Common myeloid progenitor, CD34-positive (primary cell): Measurements from ENCODE around the gene ENTPD7.

Experiments used
- CTCF ChIA-PET: fragments of 350-600 bp; sonication (Branson Sonifier 250); formaldehyde crosslinking; loops from one replicate; lab custom pipeline; 2021; ENCODE audit warnings: antibody characterized with exemption; lab: Charles Lee
- POLR2A ChIA-PET: fragments of 350-600 bp; sonication (Branson Sonifier 250); formaldehyde crosslinking; loops from one replicate; lab custom pipeline; 2021; ENCODE audit warnings: antibody characterized with exemption; lab: Charles Lee
- DNase-seq, 3 donors: peaks; one replicate each; pipeline versions ENCODE4 v3.0.0 to v3.0.0-alpha.2; 2013
- H3K27ac ChIP-seq, 2 experiments: 1 replicate in 1 of 2; 2 replicates in 1 of 2; pipeline ENCODE4 v1.7.0; 2013; ENCODE audit warnings: inconsistent platforms in 2 of 2, low read length in 2 of 2, mild to moderate bottlenecking in 2 of 2, low read depth in 1 of 2, moderate library complexity in 1 of 2; ENCODE audit not compliant: severe bottlenecking in 2 of 2, insufficient read depth in 1 of 2, poor library complexity in 1 of 2
- H3K27me3 ChIP-seq, 5 experiments: replicated peaks in 2 of 5; 1 replicate in 3 of 5; 2 replicates in 2 of 5; pipeline versions ENCODE4 v1.6.1 to v1.7.0; 2013; ENCODE audit warnings: low read length in 4 of 5, mild to moderate bottlenecking in 2 of 5, moderate library complexity in 2 of 5, inconsistent platforms in 1 of 5; ENCODE audit not compliant: insufficient read depth in 5 of 5, control insufficient read depth in 4 of 5
- H3K36me3 ChIP-seq, 4 experiments: 1 replicate in 2 of 4; 2 replicates in 2 of 4; pipeline versions ENCODE4 v1.6.1 to v1.7.0; 2013; ENCODE audit warnings: low read length in 3 of 4, control low read depth in 1 of 4, mild to moderate bottlenecking in 1 of 4; ENCODE audit not compliant: control insufficient read depth in 4 of 4, insufficient read depth in 4 of 4
- H3K4me1 ChIP-seq, 4 experiments: 1 replicate in 3 of 4; 2 replicates in 1 of 4; pipeline versions ENCODE4 v1.6.1 to v1.7.1; 2013; ENCODE audit warnings: low read length in 3 of 4, mild to moderate bottlenecking in 3 of 4, control low read depth in 1 of 4, inconsistent platforms in 1 of 4, moderate library complexity in 1 of 4; ENCODE audit not compliant: control insufficient read depth in 4 of 4, insufficient read depth in 4 of 4; ENCODE audit errors: control extremely low read depth in 1 of 4
- H3K4me3 ChIP-seq, 7 experiments: 1 replicate in 4 of 7; 2 replicates in 3 of 7; pipeline versions ENCODE4 v1.5.1 to v1.7.0; 2013; ENCODE audit warnings: mild to moderate bottlenecking in 7 of 7, low read length in 6 of 7, moderate library complexity in 6 of 7, inconsistent platforms in 2 of 7, low read depth in 2 of 7, control low read depth in 1 of 7; ENCODE audit not compliant: insufficient read depth in 4 of 7, control insufficient read depth in 1 of 7; ENCODE audit errors: extremely low read depth in 1 of 7
- H3K9me3 ChIP-seq, 5 experiments: 1 replicate in 4 of 5; 2 replicates in 1 of 5; pipeline versions ENCODE4 v1.6.1 to v1.7.1; 2013; ENCODE audit warnings: low read length in 4 of 5, mild to moderate bottlenecking in 2 of 5, inconsistent platforms in 1 of 5, low read depth in 1 of 5, moderate library complexity in 1 of 5; ENCODE audit not compliant: control insufficient read depth in 4 of 5, insufficient read depth in 2 of 5; ENCODE audit errors: control extremely low read depth in 1 of 5
- WGBS: methylation state at CpG from one replicate; pipeline ENCODE4 v1.1.5; 2013; ENCODE audit not compliant: insufficient coverage; 5-methylcytosine and 5-hydroxymethylcytosine counted together

The ENTPD7 gene

DNA sequence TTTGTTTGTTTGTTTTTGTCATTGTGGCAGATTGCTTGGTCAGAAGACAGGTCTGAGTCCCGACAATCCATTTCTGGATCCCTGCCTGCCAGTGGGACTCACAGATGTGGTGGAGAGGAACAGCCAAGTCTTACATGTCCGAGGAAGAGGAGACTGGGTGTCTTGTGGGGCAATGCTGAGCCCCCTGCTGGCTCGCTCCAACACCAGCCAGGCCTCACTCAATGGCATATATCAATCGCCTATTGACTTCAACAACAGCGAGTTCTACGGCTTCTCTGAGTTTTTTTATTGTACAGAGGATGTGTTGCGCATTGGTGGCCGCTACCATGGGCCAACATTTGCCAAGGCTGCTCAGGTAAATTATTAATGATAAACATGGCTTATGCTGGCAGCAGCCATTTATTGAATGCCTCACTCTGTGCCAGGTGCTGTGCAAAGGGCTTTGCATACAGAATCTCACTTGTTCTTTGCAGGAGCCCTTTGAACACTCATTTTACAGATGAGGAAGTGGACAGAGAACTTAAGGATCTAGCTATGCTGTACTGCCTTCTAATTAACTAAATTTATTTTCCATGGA is 39.3 kb downstream of the ENTPD7 start:
- H3K36me3 ChIP-seq, result peaks cover 23 to 53% (median 38%) of the 10 kb centered on the region in 4 experiments
- POLR2A ChIA-PET, result no interaction called here

DNA sequence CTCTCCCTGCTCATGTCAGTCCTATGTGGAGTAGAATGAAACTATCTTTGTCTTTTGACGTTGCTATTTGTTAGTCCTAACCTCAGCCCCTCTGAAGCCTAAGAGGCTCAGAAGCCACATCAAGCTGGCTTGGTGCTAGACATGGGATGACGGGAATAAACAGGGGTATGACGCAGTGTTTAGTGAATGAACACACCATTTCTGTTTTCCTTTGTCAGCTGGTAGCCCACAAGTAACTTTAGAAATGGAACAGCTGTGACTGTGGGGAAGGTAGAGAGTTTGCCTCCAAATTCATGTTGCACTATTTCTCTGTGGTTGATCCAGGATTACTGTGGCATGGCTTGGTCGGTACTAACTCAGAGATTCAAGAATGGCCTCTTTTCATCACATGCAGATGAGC is 41.3 kb downstream of the ENTPD7 start:
- 88% methylated on average over 2 of the region's 4 CpGs for WGBS
- Histone ChIP-seq H3K4me3 (no peak overlapping the region), H3K9me3 (no peaks in the 10 kb centered on the region), H3K27me3 (no peaks in the 10 kb centered on the region), H3K36me3 (peaks cover 22 to 68% (median 46%) of the 10 kb centered on the region in 4 experiments), H3K4me1 (no peaks in the 10 kb centered on the region), H3K27ac (no peak overlapping the region)
- no peak for DNase-seq
- ChIA-PET CTCF (interaction anchor here (0.6 to 2.8 kb wide), 4 partner anchors 18 to 250 kb away, joined by 3 to 12 read pairs (median 4); no protein-coding TSS in a partner anchor), POLR2A (no interaction called here)

More for the DNA sequence above, 39.3 kb downstream of the ENTPD7 start:
- Histone ChIP-seq H3K4me3 (no peak overlapping the region), H3K4me1 (no peaks in the 10 kb centered on the region), H3K27me3 (no peaks in the 10 kb centered on the region), H3K27ac (no peak overlapping the region), H3K9me3 (no peaks in the 10 kb centered on the region)
- DNase-seq, result peak; percentile 13 to 36 (median 31)
- WGBS, result 92% methylated on average over 8 of the region's 8 CpGs
- CTCF ChIA-PET, result interaction anchor here (0.8 to 2.0 kb wide), 8 partner anchors 11 to 263 kb away, joined by 3 to 8 read pairs (median 4); no protein-coding TSS in a partner anchor

DNA sequence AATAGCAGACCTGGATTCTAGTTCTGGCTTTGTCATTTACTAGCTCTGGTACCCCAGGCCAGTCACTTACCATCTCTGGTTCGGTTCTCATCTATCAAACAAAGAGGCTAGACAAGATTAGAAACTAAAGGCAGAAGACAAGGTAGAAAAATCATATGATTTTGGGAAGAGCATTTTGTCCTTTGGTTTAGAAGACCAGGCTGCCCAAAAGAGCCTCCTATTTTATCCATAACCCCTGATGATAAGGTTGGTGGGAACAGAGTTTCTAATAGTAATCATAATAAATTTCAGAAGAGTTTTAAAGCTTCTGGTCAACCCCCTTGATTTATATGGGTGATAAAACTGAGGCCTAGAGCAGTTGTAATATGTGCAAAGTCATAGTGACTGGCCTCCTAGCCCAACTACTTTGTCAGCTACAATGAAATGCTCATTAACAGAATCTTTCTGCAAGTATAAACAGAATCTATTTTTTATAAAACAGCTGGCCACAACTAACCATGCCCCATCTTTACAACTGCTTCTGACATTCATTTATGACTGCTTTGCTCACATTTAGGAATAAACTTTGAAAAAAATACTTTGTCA is 49.2 kb downstream of the ENTPD7 start:
- Histone ChIP-seq H3K36me3 (peaks cover 2 to 55% (median 25%) of the 10 kb centered on the region in 4 experiments), H3K27ac (peak overlapping the region; percentile 55 to 86), H3K4me3 (peak overlapping the region in 1 of 7 experiments; percentile 19), H3K4me1 (peaks cover 0 to 21% (median 11%) of the 10 kb centered on the region in 4 experiments), H3K9me3 (no peaks in the 10 kb centered on the region), H3K27me3 (no peaks in the 10 kb centered on the region)
- CTCF ChIA-PET, result interaction anchor here (1.1 to 8.5 kb wide), 9 partner anchors 10 to 272 kb away, joined by 3 to 96 read pairs (median 5); no protein-coding TSS in a partner anchor
- POLR2A ChIA-PET, result interaction anchor here (0.5 kb wide), 1 partner anchor 239 kb away, joined by 3 read pairs; no protein-coding TSS in a partner anchor
- DNase-seq, result peak in 2 of 3 donors; percentile 74 to 84
- WGBS, result no CpG with 5 or more reads among the region's 1 CpG

DNA sequence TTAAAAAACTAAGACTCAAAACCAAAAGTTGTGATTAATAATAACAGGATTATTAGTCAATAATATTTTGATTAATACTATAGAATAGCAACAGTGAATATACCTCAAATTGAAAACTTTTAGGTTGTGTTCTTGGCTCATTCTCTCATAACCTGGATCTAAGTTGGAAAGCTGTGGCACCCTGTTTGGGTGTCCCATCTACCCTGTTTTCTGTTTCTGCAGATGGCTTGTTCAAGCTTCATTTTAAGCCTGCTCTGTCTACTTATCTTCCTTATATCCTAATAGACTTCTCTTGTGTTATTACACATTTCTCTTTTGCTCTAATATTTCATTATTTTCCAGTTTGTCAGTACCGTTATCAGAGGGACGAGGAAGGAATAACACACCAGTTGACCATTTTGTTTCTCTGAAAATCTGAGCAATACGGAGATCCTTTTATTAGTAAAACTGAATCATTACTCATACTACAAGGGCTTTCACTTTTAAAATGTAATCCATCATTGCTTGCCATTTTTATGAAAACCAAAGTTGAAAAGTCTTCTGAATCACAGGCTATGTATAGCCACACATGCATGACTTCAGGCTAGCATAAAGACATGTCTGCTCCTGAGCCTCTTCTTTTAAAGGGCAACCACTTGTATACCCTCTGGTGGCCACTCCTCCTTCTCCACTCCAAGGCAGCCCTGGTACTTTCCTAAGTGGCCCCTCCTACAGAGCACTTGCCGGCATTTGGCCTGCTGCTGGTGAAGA is 50.3 kb downstream of the ENTPD7 start:
- H3K4me1 ChIP-seq, result peaks cover 0 to 21% (median 11%) of the 10 kb centered on the region in 4 experiments
- H3K27ac ChIP-seq, result peak overlapping the region; percentile 55 to 86
- POLR2A ChIA-PET, result no interaction called here
- 59% methylated on average over 3 of the region's 4 CpGs for WGBS
- peaks cover 0 to 54% (median 23%) of the 10 kb centered on the region in 4 experiments for H3K36me3 ChIP-seq
- H3K27me3 ChIP-seq, result no peaks in the 10 kb centered on the region
- H3K4me3 ChIP-seq, result no peak overlapping the region
- no peaks in the 10 kb centered on the region for H3K9me3 ChIP-seq
- CTCF ChIA-PET, result interaction anchor here (1.1 to 8.5 kb wide), 15 partner anchors 11 to 273 kb away, joined by 3 to 96 read pairs (median 5); no protein-coding TSS in a partner anchor
- DNase-seq, result peak in 2 of 3 donors; percentile 60 to 69

DNA sequence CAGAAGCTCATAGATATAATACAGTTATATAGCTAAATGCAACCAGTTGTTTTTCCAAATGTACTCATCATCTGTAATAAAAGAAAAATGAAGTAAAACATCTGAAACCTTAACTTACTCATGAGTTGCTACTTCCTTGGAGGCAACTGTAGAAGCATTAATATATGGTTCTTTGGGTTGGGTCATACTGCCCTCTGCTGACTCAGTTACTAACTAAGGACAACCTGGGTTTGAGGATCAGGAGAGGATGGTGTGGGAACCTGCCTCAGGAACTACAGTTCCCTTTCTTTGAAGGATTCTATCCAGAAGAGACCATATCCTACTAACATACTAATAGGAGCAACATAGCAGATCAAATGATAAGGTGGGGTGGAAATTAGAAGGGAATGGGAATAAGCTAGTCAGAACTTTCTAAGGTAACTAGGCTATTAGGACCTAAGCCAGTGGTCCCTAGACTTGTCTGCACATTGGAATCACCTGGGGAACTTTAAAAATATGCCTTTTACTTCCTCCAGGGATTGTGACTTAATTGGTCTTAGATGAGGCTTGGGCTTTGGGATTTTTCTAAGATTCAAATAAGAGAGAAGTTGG is 51.9 kb downstream of the ENTPD7 start:
- peak; percentile 80 to 92 (median 87) for DNase-seq
- CTCF ChIA-PET, result interaction anchor here (0.6 to 8.5 kb wide), 30 partner anchors 9 to 319 kb away, joined by 3 to 96 read pairs (median 4); partner anchors contain the start of gene SLC25A28
- H3K4me3 ChIP-seq, result no peak overlapping the region

DNA sequence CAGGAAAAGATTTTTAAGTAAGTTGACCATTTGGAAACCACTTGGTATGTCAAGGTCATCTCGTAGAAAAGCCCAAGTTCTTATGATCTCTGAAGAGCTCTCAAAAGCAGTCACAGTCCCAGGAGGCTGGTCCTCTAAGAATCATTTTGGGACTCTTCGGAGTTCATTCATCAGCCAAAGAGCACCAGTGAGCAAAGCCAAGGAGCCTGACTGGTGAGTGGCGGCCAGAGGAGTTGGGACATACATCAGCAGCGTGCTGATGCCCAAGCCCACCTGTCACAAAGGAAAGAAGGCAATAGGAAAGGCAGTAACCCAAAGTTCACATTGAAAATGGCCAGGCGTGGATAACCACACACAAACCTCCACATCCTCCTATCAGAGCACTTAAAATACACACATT is 55.1 kb downstream of the ENTPD7 start:
- no peak for DNase-seq
- Histone ChIP-seq H3K4me3 (no peak overlapping the region), H3K27me3 (no peaks in the 10 kb centered on the region), H3K4me1 (peaks cover 0 to 5% (median under 1%) of the 10 kb centered on the region in 4 experiments), H3K9me3 (no peaks in the 10 kb centered on the region), H3K36me3 (peaks cover 13 to 65% (median 43%) of the 10 kb centered on the region in 4 experiments), H3K27ac (no peak overlapping the region)
- ChIA-PET POLR2A (no interaction called here), CTCF (interaction anchor here (2.8 to 8.5 kb wide), 3 partner anchors 83 to 278 kb away, joined by 21 to 96 read pairs (median 48); no protein-coding TSS in a partner anchor)
- WGBS, result 88% methylated on average over 5 of the region's 5 CpGs

More for the DNA sequence above, 51.9 kb downstream of the ENTPD7 start:
- H3K4me1 ChIP-seq, result peaks cover 0 to 21% (median 11%) of the 10 kb centered on the region in 4 experiments
- POLR2A ChIA-PET, result no interaction called here
- H3K9me3 ChIP-seq, result no peaks in the 10 kb centered on the region
- peaks cover under 1 to 53% (median 24%) of the 10 kb centered on the region in 4 experiments for H3K36me3 ChIP-seq
- no peak overlapping the region for H3K27ac ChIP-seq
- no peaks in the 10 kb centered on the region for H3K27me3 ChIP-seq
